ENCODE measurements around the gene FAM50A.

DNA sequence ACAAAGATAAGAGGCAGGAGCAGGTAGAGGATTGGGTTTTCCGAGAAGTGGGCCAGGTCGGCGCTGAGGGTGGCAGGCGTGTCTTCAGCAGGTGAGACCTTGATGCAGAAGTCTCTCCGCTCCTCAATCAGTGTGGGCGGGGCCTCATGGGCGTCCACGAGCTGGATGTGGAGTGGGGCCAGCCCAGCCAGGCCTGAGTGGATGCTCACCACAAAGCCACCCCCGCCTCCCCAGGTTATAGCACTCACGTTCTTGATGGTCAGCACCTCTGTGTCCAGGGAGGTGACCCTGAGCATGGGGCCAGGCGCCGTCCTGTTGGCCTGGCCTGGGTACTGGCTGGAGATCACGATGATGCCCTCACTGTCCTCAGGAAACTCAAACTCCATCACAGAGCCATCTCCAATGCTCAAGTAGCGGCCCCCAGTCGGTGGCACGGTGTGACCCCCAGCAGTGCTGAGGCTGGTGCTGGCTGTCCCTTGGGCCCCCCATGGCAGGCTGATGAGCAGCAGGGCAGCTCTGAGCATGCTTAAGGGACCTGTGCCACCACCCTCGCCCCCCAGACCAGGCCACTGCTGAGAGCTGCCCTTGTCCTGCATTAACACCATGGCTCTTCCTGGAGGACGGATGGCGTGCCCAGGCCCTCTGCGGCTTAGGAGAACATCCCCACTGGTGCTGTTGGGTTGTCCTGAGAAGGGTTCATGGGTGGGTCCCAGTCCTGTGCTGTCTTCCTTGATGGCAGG lies 44.6 kb downstream of the FAM50A start:
- TF ChIP-seq, protein P1, sequence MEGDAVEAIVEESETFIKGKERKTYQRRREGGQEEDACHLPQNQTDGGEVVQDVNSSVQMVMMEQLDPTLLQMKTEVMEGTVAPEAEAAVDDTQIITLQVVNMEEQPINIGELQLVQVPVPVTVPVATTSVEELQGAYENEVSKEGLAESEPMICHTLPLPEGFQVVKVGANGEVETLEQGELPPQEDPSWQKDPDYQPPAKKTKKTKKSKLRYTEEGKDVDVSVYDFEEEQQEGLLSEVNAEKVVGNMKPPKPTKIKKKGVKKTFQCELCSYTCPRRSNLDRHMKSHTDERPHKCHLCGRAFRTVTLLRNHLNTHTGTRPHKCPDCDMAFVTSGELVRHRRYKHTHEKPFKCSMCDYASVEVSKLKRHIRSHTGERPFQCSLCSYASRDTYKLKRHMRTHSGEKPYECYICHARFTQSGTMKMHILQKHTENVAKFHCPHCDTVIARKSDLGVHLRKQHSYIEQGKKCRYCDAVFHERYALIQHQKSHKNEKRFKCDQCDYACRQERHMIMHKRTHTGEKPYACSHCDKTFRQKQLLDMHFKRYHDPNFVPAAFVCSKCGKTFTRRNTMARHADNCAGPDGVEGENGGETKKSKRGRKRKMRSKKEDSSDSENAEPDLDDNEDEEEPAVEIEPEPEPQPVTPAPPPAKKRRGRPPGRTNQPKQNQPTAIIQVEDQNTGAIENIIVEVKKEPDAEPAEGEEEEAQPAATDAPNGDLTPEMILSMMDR (conservative IDR thresholded peaks at IDR 0.05), result no peak
- no peak for TF ChIP-seq EZH2 (IDR thresholded peaks at IDR 0.05; ENCODE audit: low read depth)
